Liver (tissue), 9 donors: ENCODE measurements around the gene CCDC167. TPM values are rescaled to one million over a fixed set of nuclear protein-coding genes. Genes with fewer than 3 reads are reported as not detected.

Experiments used
- DNase-seq: peaks from one replicate; pipeline ENCODE4 v3.0.0-alpha.2; 2017; ENCODE audit warnings: low spot score
- H3K27ac ChIP-seq, 2 donors: one replicate each; pipeline ENCODE4 v1.7.0; 2013; ENCODE audit warnings: inconsistent platforms in 2 of 2, low read length in 2 of 2, control low read depth in 1 of 2, low read depth in 1 of 2, mild to moderate bottlenecking in 1 of 2
- H3K27me3 ChIP-seq, 4 donors: one replicate each; pipeline versions ENCODE4 v1.6.1 to v1.7.0; 2013; ENCODE audit warnings: low read length in 3 of 4, inconsistent platforms in 1 of 4, mild to moderate bottlenecking in 1 of 4, moderate library complexity in 1 of 4; ENCODE audit not compliant: control insufficient read depth in 4 of 4, insufficient read depth in 4 of 4
- H3K36me3 ChIP-seq, 4 donors: one replicate each; pipeline versions ENCODE4 v1.6.1 to v1.7.0; 2013; ENCODE audit warnings: low read length in 3 of 4, mild to moderate bottlenecking in 3 of 4, low read depth in 1 of 4, moderate library complexity in 1 of 4; ENCODE audit not compliant: control insufficient read depth in 4 of 4, insufficient read depth in 3 of 4
- H3K4me1 ChIP-seq, 4 donors: one replicate each; pipeline versions ENCODE4 v1.6.1 to v1.7.0; 2013; ENCODE audit warnings: low read length in 3 of 4, mild to moderate bottlenecking in 3 of 4, moderate library complexity in 1 of 4; ENCODE audit not compliant: control insufficient read depth in 4 of 4, insufficient read depth in 4 of 4
- H3K4me3 ChIP-seq, 3 donors: one replicate each; pipeline versions ENCODE4 v1.6.1 to v1.7.0; 2013; ENCODE audit warnings: low read length in 3 of 3, control low read depth in 1 of 3, low read depth in 1 of 3, mild to moderate bottlenecking in 1 of 3
- H3K9ac ChIP-seq, 2 donors: one replicate each; pipeline ENCODE4 v1.7.0; 2013; ENCODE audit warnings: low read length in 2 of 2, mild to moderate bottlenecking in 2 of 2, moderate library complexity in 2 of 2, control low read depth in 1 of 2, low read depth in 1 of 2
- H3K9me3 ChIP-seq, 4 donors: one replicate each; pipeline versions ENCODE4 v1.6.1 to v1.7.0; 2013; ENCODE audit warnings: low read length in 3 of 4; ENCODE audit not compliant: control insufficient read depth in 4 of 4
- ATF3 ChIP-seq: IDR thresholded peaks from 2 replicates; pipeline ENCODE4 v1.6.1; 2016; ENCODE audit warnings: antibody characterized with exemption
- CTCF ChIP-seq: fragments of 150-350 bp; IDR thresholded peaks from 2 replicates; pipeline ENCODE4 v1.5.1; 2017; ENCODE audit warnings: improper control_type of control experiment, low read depth, low read length; ENCODE audit not compliant: missing input control
- FOXA2 ChIP-seq: IDR thresholded peaks from 2 replicates; pipeline ENCODE4 v1.6.1; 2016; ENCODE audit warnings: antibody characterized with exemption
- GABPA ChIP-seq, 2 donors: IDR thresholded peaks in 1 of 2; conservative IDR thresholded peaks in 1 of 2; 2 replicates each; pipeline ENCODE4 v1.6.1; 2016; ENCODE audit warnings: antibody characterized with exemption in 2 of 2, mild to moderate bottlenecking in 1 of 2, moderate library complexity in 1 of 2
- HNF4G ChIP-seq: IDR thresholded peaks from 2 replicates; pipeline ENCODE4 v1.6.1; 2016; ENCODE audit warnings: antibody characterized with exemption
- JUND ChIP-seq, 2 donors: IDR thresholded peaks; 2 replicates each; pipeline ENCODE4 v1.6.1; 2016; ENCODE audit warnings: antibody characterized with exemption in 2 of 2
- NR2F2 ChIP-seq: IDR thresholded peaks from 2 replicates; pipeline ENCODE4 v1.6.1; 2016; ENCODE audit warnings: antibody characterized with exemption
- RAD21 ChIP-seq, 2 donors: IDR thresholded peaks; 2 replicates each; pipeline ENCODE4 v1.6.1; 2016; ENCODE audit warnings: antibody characterized with exemption in 2 of 2, mild to moderate bottlenecking in 2 of 2
- RXRA ChIP-seq, 2 donors: IDR thresholded peaks; 2 replicates each; pipeline ENCODE4 v1.6.1; 2017 to 2018; ENCODE audit warnings: antibody characterized with exemption in 2 of 2, mild to moderate bottlenecking in 1 of 2
- SP1 ChIP-seq: IDR thresholded peaks from 2 replicates; pipeline ENCODE4 v1.6.1; 2018; ENCODE audit warnings: antibody characterized with exemption, mild to moderate bottlenecking
- TAF1 ChIP-seq: conservative IDR thresholded peaks from 2 replicates; pipeline ENCODE4 v1.6.1; 2016; ENCODE audit warnings: antibody characterized with exemption, mild to moderate bottlenecking
- YY1 ChIP-seq: IDR thresholded peaks from 2 replicates; pipeline ENCODE4 v1.6.1; 2016; ENCODE audit warnings: antibody characterized with exemption, mild to moderate bottlenecking
- ZBTB33 ChIP-seq: IDR thresholded peaks from 2 replicates; pipeline ENCODE4 v1.6.1; 2016; ENCODE audit warnings: antibody characterized with exemption
- WGBS: extraction: QIAGEN DNeasy Blood & Tissue Kit; methylation state at CpG from one replicate; pipeline ENCODE4 v1.1.7; 2013; 5-methylcytosine and 5-hydroxymethylcytosine counted together
- polyA plus RNA-seq, 2 donors: library from polyadenylated mRNA; stranded (reverse) in 1 of 2; unstranded in 1 of 2; fragments of 200-250 nt in 1 of 2; fragments of >200 nt in 1 of 2; fragmentation: Nextera tagmentation in 1 of 2; extraction: Ambion mirVana in 1 of 2; gene quantifications; one replicate each; pipeline versions ENCODE4 v1.2.1 to v1.2.3, GENCODE V29; 2013 to 2015
- total RNA-seq, 2 donors: library from RNA; depleted of rRNA; stranded (reverse); fragments of >200 nt; gene quantifications; one replicate each; pipeline ENCODE4 v1.2.3, GENCODE V29; 2014
- TF ChIP-seq, protein P1 (sequence below): IDR thresholded peaks from 2 replicates; pipeline ENCODE4 v1.6.1; 2016; ENCODE audit warnings: antibody characterized with exemption, mild to moderate bottlenecking
- TF ChIP-seq, protein P2 (sequence below): IDR thresholded peaks from 2 replicates; pipeline ENCODE4 v1.6.1; 2016; ENCODE audit warnings: antibody characterized with exemption
- donor health status: healthy.
- donor health status: healthy.
- donor health status: healthy.
- donor health status: healthy.
- donor health status: healthy.

The CCDC167 gene
- total and polyA plus RNA-seq, 4 donors, result 14.1 to 54.8 (median 42.7) TPM

- DNase-seq, result no peak
- Histone ChIP-seq H3K27ac (no peak overlapping the region), H3K4me1 (peaks cover 0 to under 1% (median under 1%) of the 10 kb centered on the region in 4 donors), H3K4me3 (no peak overlapping the region), H3K9me3 (no peaks in the 10 kb centered on the region), H3K36me3 (peaks cover 8 to 93% (median 41%) of the 10 kb centered on the region in 4 donors), H3K27me3 (no peaks in the 10 kb centered on the region), H3K9ac (no peak overlapping the region)
- TF ChIP-seq, protein P1, sequence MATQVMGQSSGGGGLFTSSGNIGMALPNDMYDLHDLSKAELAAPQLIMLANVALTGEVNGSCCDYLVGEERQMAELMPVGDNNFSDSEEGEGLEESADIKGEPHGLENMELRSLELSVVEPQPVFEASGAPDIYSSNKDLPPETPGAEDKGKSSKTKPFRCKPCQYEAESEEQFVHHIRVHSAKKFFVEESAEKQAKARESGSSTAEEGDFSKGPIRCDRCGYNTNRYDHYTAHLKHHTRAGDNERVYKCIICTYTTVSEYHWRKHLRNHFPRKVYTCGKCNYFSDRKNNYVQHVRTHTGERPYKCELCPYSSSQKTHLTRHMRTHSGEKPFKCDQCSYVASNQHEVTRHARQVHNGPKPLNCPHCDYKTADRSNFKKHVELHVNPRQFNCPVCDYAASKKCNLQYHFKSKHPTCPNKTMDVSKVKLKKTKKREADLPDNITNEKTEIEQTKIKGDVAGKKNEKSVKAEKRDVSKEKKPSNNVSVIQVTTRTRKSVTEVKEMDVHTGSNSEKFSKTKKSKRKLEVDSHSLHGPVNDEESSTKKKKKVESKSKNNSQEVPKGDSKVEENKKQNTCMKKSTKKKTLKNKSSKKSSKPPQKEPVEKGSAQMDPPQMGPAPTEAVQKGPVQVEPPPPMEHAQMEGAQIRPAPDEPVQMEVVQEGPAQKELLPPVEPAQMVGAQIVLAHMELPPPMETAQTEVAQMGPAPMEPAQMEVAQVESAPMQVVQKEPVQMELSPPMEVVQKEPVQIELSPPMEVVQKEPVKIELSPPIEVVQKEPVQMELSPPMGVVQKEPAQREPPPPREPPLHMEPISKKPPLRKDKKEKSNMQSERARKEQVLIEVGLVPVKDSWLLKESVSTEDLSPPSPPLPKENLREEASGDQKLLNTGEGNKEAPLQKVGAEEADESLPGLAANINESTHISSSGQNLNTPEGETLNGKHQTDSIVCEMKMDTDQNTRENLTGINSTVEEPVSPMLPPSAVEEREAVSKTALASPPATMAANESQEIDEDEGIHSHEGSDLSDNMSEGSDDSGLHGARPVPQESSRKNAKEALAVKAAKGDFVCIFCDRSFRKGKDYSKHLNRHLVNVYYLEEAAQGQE, result no peak
- TF ChIP-seq HNF4G, result no peak
- TF ChIP-seq ATF3, result no peak
- no peak for TF ChIP-seq JUND (IDR thresholded peaks at IDR 0.05)
- TF ChIP-seq TAF1, result no peak
- TF ChIP-seq RXRA (IDR thresholded peaks at IDR 0.05), result no peak
- TF ChIP-seq RAD21 (IDR thresholded peaks at IDR 0.05), result no peak
- TF ChIP-seq ZBTB33, result no peak
- TF ChIP-seq YY1, result no peak
- 96% methylated on average over 7 of the region's 7 CpGs for WGBS
These were observed 20.9 kb downstream of the CCDC167 start for GRCh38 chr6:37478827-37479226.

DNA sequence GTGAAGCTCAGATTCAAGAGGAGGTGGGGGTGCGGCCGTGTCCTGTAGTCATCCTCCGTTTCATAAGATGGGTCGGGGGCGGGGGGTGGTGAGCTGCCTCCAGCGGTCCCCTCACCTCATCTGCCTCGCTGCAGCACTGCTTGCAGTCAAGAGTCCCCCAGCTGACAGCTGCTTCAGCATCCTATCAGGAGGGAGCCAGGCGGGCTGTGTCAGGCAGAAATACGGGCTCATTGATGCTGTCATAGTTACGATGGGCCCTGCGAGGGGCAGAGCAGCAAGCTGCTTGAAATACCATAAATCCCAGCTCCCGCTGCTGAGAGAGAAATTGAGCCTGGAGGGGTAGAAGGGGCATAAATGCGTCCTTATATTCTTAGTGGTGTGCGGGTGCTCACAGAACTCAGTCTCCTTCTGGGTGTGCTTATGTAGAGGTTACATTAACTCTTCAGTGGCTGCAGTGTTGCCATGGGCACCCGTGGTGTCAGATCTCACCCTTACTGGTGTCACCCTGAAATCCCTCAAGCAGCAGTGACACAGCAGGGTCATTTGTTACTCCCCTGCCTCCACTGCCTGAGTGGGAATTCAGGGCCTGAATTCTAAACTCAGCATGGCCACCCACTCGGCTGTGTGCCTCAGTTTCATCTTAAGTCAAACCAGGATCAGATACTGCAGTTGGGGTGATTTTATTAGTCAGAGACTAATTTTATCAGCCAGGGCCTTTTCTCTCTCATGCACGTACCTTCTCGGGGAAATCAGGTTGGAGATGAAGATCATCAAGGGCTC, 21.8 kb downstream of the CCDC167 start:
- H3K36me3 ChIP-seq, result peaks cover 8 to 90% (median 41%) of the 10 kb centered on the region in 4 donors
- H3K4me3 ChIP-seq, result no peak overlapping the region
- H3K9ac ChIP-seq, result no peak overlapping the region
- WGBS, result 95% methylated on average over 18 of the region's 18 CpGs
- H3K27me3 ChIP-seq, result no peaks in the 10 kb centered on the region
- H3K4me1 ChIP-seq, result peaks cover 2 to 10% (median 7%) of the 10 kb centered on the region in 4 donors
- no peaks in the 10 kb centered on the region for H3K9me3 ChIP-seq
- H3K27ac ChIP-seq, result no peak overlapping the region
- TF ChIP-seq RAD21 (IDR thresholded peaks at IDR 0.05), result no peak
- TF ChIP-seq NR2F2, result no peak
- TF ChIP-seq GABPA (IDR thresholded peaks at IDR 0.05 in 1 of 2, conservative IDR thresholded peaks at IDR 0.05 in 1 of 2), result no peak
- TF ChIP-seq ZBTB33, result no peak
- TF ChIP-seq TAF1, result no peak
- TF ChIP-seq, protein P1, result no peak
- TF ChIP-seq, protein P2, sequence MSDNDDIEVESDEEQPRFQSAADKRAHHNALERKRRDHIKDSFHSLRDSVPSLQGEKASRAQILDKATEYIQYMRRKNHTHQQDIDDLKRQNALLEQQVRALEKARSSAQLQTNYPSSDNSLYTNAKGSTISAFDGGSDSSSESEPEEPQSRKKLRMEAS, result no peak
- TF ChIP-seq HNF4G, result no peak
- TF ChIP-seq CTCF, result no peak
- TF ChIP-seq JUND (IDR thresholded peaks at IDR 0.05), result no peak
- no peak for TF ChIP-seq FOXA2
- TF ChIP-seq SP1, result no peak
- no peak for DNase-seq
